ENCODE measurements around the gene GPR142. TPM values are rescaled to one million over a fixed set of nuclear protein-coding genes. Genes with fewer than 3 reads are reported as not detected.

GPR142 gene
- polyA plus RNA-seq, 1 experiment = not detected

- DNase-seq (ENCODE audit: low read depth, low spot score) = no peak
- ChIA-PET CTCF (no interaction called here), POLR2A (interaction anchor here (0.6 kb wide), 1 partner anchor 126 kb away, joined by 8 read pairs; no protein-coding TSS in a partner anchor)
- H3K27ac ChIP-seq (ENCODE audit: low read depth, low read length) = no peak overlapping the region
- H3K4me3 ChIP-seq (ENCODE audit: low read depth, low read length) = no peak overlapping the region
- no peaks in the 10 kb centered on the region for H3K27me3 ChIP-seq (ENCODE audit: control insufficient read depth, insufficient read depth, low read length)
- peaks cover 4% of the 10 kb centered on the region; the same call in 1 of the 2 replicates for H3K9me3 ChIP-seq (ENCODE audit: control insufficient read depth, insufficient read depth, low read length)
- TF ChIP-seq CTCF (IDR thresholded peaks at IDR 0.05; ENCODE audit: low read depth, low read length) = no peak
Measured at GRCh38 chr17:74407384-74407783, 40.1 kb downstream of the GPR142 start.

DNA sequence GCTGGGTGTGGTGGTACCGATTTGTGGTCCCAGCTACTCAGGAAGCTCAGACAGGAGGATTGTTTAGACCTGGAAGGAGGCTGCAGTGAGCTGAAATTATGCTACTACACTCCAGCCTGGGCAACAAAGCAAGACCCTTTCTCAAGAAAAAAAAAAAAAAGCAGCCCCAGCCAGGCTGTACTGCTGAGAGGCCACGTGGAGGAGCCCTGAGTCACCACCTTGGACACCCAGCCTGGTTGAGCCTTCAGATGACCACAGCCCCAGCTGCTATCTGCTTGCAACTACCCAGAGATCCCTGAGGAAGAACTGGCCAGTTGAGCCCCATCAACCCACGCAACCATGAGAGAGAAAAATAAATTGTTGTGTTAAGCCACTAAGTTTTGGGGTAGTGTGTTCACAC is 41.0 kb downstream of the GPR142 start:
- Histone ChIP-seq H3K27ac (ENCODE audit: low read depth, low read length) (no peak overlapping the region), H3K9me3 (ENCODE audit: control insufficient read depth, insufficient read depth, low read length) (peaks cover 9% of the 10 kb centered on the region; the same call in 1 of the 2 replicates), H3K4me3 (ENCODE audit: low read depth, low read length) (no peak overlapping the region), H3K27me3 (ENCODE audit: control insufficient read depth, insufficient read depth, low read length) (no peaks in the 10 kb centered on the region)
- no peak for DNase-seq (ENCODE audit: low read depth, low spot score)
- ChIA-PET POLR2A (interaction anchor here (0.6 kb wide), 1 partner anchor 127 kb away, joined by 8 read pairs; no protein-coding TSS in a partner anchor), CTCF (no interaction called here)
- no peak for TF ChIP-seq CTCF (IDR thresholded peaks at IDR 0.05; ENCODE audit: low read depth, low read length)

DNA sequence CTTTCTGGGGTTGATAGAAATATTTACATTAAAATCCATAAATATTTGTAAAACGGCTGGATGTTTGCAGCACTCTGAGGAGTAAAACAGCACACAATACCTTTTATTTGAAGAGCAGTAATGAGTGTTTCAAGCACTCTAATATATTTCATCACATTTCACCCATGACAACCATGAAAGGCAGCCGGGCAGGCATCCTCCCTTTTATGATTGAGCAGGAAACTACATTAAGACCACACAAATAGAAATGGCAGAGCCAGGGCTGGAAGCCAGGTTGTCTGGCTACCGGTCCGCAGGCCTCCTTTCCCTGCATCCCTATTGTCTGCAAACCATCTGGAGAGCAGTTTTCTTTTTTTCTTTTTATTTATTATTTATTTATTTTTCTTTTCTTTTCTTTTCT is 41.5 kb downstream of the GPR142 start:
- Histone ChIP-seq H3K9me3 (ENCODE audit: control insufficient read depth, insufficient read depth, low read length) (peaks cover 5% of the 10 kb centered on the region; the same call in 1 of the 2 replicates), H3K27me3 (ENCODE audit: control insufficient read depth, insufficient read depth, low read length) (no peaks in the 10 kb centered on the region), H3K4me3 (ENCODE audit: low read depth, low read length) (no peak overlapping the region), H3K27ac (ENCODE audit: low read depth, low read length) (no peak overlapping the region)
- no peak for TF ChIP-seq CTCF (IDR thresholded peaks at IDR 0.05; ENCODE audit: low read depth, low read length)
- no peak for DNase-seq (ENCODE audit: low read depth, low spot score)
- CTCF ChIA-PET = no interaction called here
- POLR2A ChIA-PET = no interaction called here

GRCh38 chr17:74410001-74410443 is 42.7 kb downstream of the GPR142 start:
- POLR2A ChIA-PET = no interaction called here
- no peak for DNase-seq (ENCODE audit: low read depth, low spot score)
- Histone ChIP-seq H3K4me3 (ENCODE audit: low read depth, low read length) (no peak overlapping the region), H3K9me3 (ENCODE audit: control insufficient read depth, insufficient read depth, low read length) (peaks cover 8% of the 10 kb centered on the region), H3K27me3 (ENCODE audit: control insufficient read depth, insufficient read depth, low read length) (no peaks in the 10 kb centered on the region), H3K27ac (ENCODE audit: low read depth, low read length) (no peak overlapping the region)
- TF ChIP-seq CTCF (IDR thresholded peaks at IDR 0.05; ENCODE audit: low read depth, low read length) = no peak
- CTCF ChIA-PET = no interaction called here

DNA sequence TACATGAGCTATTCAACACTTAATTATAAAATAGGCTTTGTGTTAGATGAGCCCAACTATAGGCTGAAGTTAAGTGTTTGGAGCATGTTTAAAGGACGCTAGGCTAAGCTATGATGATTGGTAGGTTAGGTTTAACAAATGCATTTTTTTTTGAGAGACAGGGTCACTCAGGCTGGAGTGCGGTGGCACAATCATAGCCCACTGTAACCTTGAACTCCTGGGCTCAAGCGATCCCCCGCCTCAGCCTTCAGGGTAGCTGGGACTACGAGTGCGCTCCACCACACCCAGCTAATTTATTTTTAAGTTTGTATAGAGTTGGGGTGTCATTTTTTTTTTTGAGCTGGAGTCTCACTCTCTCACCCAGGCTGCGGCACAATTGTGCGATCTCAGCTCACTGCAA is 45.3 kb downstream of the GPR142 start:
- ChIA-PET CTCF (interaction anchor here (1.4 kb wide), 1 partner anchor 45 kb away, joined by 5 read pairs; no protein-coding TSS in a partner anchor), POLR2A (no interaction called here)
- TF ChIP-seq CTCF (IDR thresholded peaks at IDR 0.05; ENCODE audit: low read depth, low read length) = no peak
- no peak overlapping the region for H3K4me3 ChIP-seq (ENCODE audit: low read depth, low read length)
- no peak overlapping the region for H3K27ac ChIP-seq (ENCODE audit: low read depth, low read length)
- peaks cover 15% of the 10 kb centered on the region for H3K9me3 ChIP-seq (ENCODE audit: control insufficient read depth, insufficient read depth, low read length)
- no peak for DNase-seq (ENCODE audit: low read depth, low spot score)
- H3K27me3 ChIP-seq (ENCODE audit: control insufficient read depth, insufficient read depth, low read length) = no peaks in the 10 kb centered on the region
